ENCODE data around the gene RHOT1.
"Not testable (repeated sequence)": the region's sequence is repeated elsewhere in the genome, so short reads cannot be mapped to it uniquely, and the experiment has no call there.

Gene RHOT1

GRCh38 chr17:32142038-32142856, at the start of gene RHOT1:
TSS of gene RHOT1 (plus strand) at chr17:32142502. CDS start at chr17:32142693, 191 bp downstream.
- peak; percentile 72 for DNase-seq

GRCh38 chr17:32099686-32100085, 42.6 kb upstream of the RHOT1 start:
- no peak for DNase-seq

- not testable (repeated sequence) for DNase-seq
Measured at GRCh38 chr17:32100323-32100722, 42.0 kb upstream of the RHOT1 start.

- no peak for DNase-seq
Measured at GRCh38 chr17:32100971-32101631, 41.2 kb upstream of the RHOT1 start.

- DNase-seq, result no peak
Measured at GRCh38 chr17:32102172-32102571, 40.1 kb upstream of the RHOT1 start.

GRCh38 chr17:32102646-32103186, 39.6 kb upstream of the RHOT1 start:
- DNase-seq, result no peak

GRCh38 chr17:32103476-32104113, 38.7 kb upstream of the RHOT1 start:
- no peak for DNase-seq

- peak; percentile 58 for DNase-seq
Measured at GRCh38 chr17:32104158-32104557, 38.1 kb upstream of the RHOT1 start.

- DNase-seq, result not testable (repeated sequence)
Measured at GRCh38 chr17:32106471-32106981, 35.8 kb upstream of the RHOT1 start.

- DNase-seq, result not testable (repeated sequence)
Measured at GRCh38 chr17:32107194-32107593, 35.1 kb upstream of the RHOT1 start.

GRCh38 chr17:32110596-32110995, 31.7 kb upstream of the RHOT1 start:
- no peak for DNase-seq

- DNase-seq, result peak; percentile 35
Measured at GRCh38 chr17:32111141-32111771, 31.0 kb upstream of the RHOT1 start.

GRCh38 chr17:32112416-32112815, 29.9 kb upstream of the RHOT1 start:
- no peak for DNase-seq

- DNase-seq, result no peak
Measured at GRCh38 chr17:32114536-32114935, 27.8 kb upstream of the RHOT1 start.

- not testable (repeated sequence) for DNase-seq
Measured at GRCh38 chr17:32115546-32115945, 26.8 kb upstream of the RHOT1 start.

- no peak for DNase-seq
Measured at GRCh38 chr17:32116937-32117336, 25.4 kb upstream of the RHOT1 start.

GRCh38 chr17:32117399-32117798, 24.9 kb upstream of the RHOT1 start:
- DNase-seq, result no peak

GRCh38 chr17:32118088-32118487, 24.2 kb upstream of the RHOT1 start:
- not testable (repeated sequence) for DNase-seq

- no peak for DNase-seq
Measured at GRCh38 chr17:32118835-32119234, 23.5 kb upstream of the RHOT1 start.

- no peak for DNase-seq
Measured at GRCh38 chr17:32120141-32120540, 22.2 kb upstream of the RHOT1 start.

- no peak for DNase-seq
Measured at GRCh38 chr17:32120716-32121115, 21.6 kb upstream of the RHOT1 start.

- DNase-seq, result no peak
Measured at GRCh38 chr17:32123782-32124181, 18.5 kb upstream of the RHOT1 start.
